Upper lobe of right lung (tissue), 1 donor: Measurements from ENCODE around the gene FGFBP2. TPM values are rescaled to one million over a fixed set of nuclear protein-coding genes. Genes with fewer than 3 reads are reported as not detected.
A peak's percentile ranks its signal among the peaks of the same experiment; 100 is the strongest.

Experiments
- ATAC-seq: fragments of 200-7000 bp; cut with Tn5 transposase; one replicate; pipeline ENCODE4 v1.9.1; 2020; ENCODE audit warnings: mild to moderate bottlenecking, moderate library complexity
- DNase-seq: peaks from one replicate; pipeline ENCODE4 v3.0.0-alpha.2; 2020
- H3K27ac ChIP-seq: fragments of 200-600 bp; one replicate; pipeline ENCODE4 v1.8.0; 2022
- H3K27me3 ChIP-seq: fragments of 200-600 bp; one replicate; pipeline ENCODE4 v1.8.0; 2022; ENCODE audit warnings: mild to moderate bottlenecking
- H3K36me3 ChIP-seq: fragments of 200-600 bp; one replicate; pipeline ENCODE4 v1.8.0; 2022
- H3K4me1 ChIP-seq: fragments of 200-600 bp; one replicate; pipeline ENCODE4 v1.8.0; 2022
- H3K4me3 ChIP-seq: fragments of 200-600 bp; one replicate; pipeline ENCODE4 v1.8.0; 2022; ENCODE audit warnings: mild to moderate bottlenecking
- H3K9me3 ChIP-seq: fragments of 200-600 bp; one replicate; pipeline ENCODE4 v1.8.0; 2022
- CTCF ChIP-seq: fragments of 200-600 bp; IDR thresholded peaks from one replicate; pipeline ENCODE4 v1.8.0; 2022; ENCODE audit warnings: antibody characterized with exemption
- intact Hi-C: fragments of 100-400 bp; cut with DNase I; formaldehyde crosslinking; loops from one replicate; pipeline ENCODE4 v1.11.0; 2022
- total RNA-seq: library from RNA; stranded (reverse); fragmentation: NEBNext Ultra II Directional; extraction: Animal tissue kit (Norgen Biotek cat#: 25700); gene quantifications from one replicate; pipeline ENCODE4 v1.2.1, GENCODE V29; 2021
- donor health status: DM: no; HTN: yes; CAD: no; lungs with severe emphysema.

Gene FGFBP2
- total RNA-seq, 1 donor from 2014 or later, result 5.6 TPM

GRCh38 chr4:16005676-16006075 lies 42.7 kb upstream of the FGFBP2 start:
- ATAC-seq (no peak), DNase-seq (no peak)
- no peak for TF ChIP-seq CTCF
- Histone ChIP-seq H3K27ac (no peak overlapping the region), H3K9me3 (no peaks in the 10 kb centered on the region), H3K27me3 (peaks cover 3% of the 10 kb centered on the region), H3K4me1 (peaks cover 4% of the 10 kb centered on the region), H3K4me3 (no peak overlapping the region), H3K36me3 (no peaks in the 10 kb centered on the region)
- intact Hi-C loops, result no loop called here

- Histone ChIP-seq H3K9me3 (no peaks in the 10 kb centered on the region), H3K27ac (no peak overlapping the region), H3K27me3 (no peaks in the 10 kb centered on the region), H3K4me1 (peaks cover 4% of the 10 kb centered on the region), H3K4me3 (no peak overlapping the region), H3K36me3 (no peaks in the 10 kb centered on the region)
- no peak for DNase-seq
- TF ChIP-seq CTCF, result peak; percentile 85
- ATAC-seq, result peak; percentile 98
- intact Hi-C loops, result no loop called here
Observed at GRCh38 chr4:16001484-16001858, 38.5 kb upstream of the FGFBP2 start.

GRCh38 chr4:16000708-16001483 lies 37.9 kb upstream of the FGFBP2 start:
- Histone ChIP-seq H3K27ac (no peak overlapping the region), H3K9me3 (no peaks in the 10 kb centered on the region), H3K27me3 (peaks cover 2% of the 10 kb centered on the region), H3K4me1 (peaks cover 4% of the 10 kb centered on the region), H3K36me3 (no peaks in the 10 kb centered on the region), H3K4me3 (no peak overlapping the region)
- peak; percentile 9 for ATAC-seq
- intact Hi-C loops, result no loop called here
- DNase-seq, result no peak
- TF ChIP-seq CTCF, result no peak

- no peak overlapping the region for H3K27ac ChIP-seq
- TF ChIP-seq CTCF, result no peak
- no peaks in the 10 kb centered on the region for H3K9me3 ChIP-seq
- H3K27me3 ChIP-seq, result peaks cover 3% of the 10 kb centered on the region
- no peak overlapping the region for H3K4me3 ChIP-seq
- DNase-seq (no peak), ATAC-seq (no peak)
- intact Hi-C loops, result no loop called here
- peaks cover 3% of the 10 kb centered on the region for H3K4me1 ChIP-seq
- H3K36me3 ChIP-seq, result no peaks in the 10 kb centered on the region
Observed at GRCh38 chr4:15996773-15997172, 33.8 kb upstream of the FGFBP2 start.

GRCh38 chr4:15995826-15996225 lies 32.9 kb upstream of the FGFBP2 start:
- H3K4me1 ChIP-seq, result no peaks in the 10 kb centered on the region
- H3K36me3 ChIP-seq, result no peaks in the 10 kb centered on the region
- H3K9me3 ChIP-seq, result no peaks in the 10 kb centered on the region
- no peak for TF ChIP-seq CTCF
- H3K27me3 ChIP-seq, result peaks cover 3% of the 10 kb centered on the region
- DNase-seq, result no peak
- intact Hi-C loops, result no loop called here
- H3K4me3 ChIP-seq, result no peak overlapping the region
- ATAC-seq, result no peak
- H3K27ac ChIP-seq, result no peak overlapping the region

GRCh38 chr4:15992167-15992485 lies 29.2 kb upstream of the FGFBP2 start:
- TF ChIP-seq CTCF, result no peak
- H3K27ac ChIP-seq, result no peak overlapping the region
- H3K4me1 ChIP-seq, result no peaks in the 10 kb centered on the region
- DNase-seq (no peak), ATAC-seq (no peak)
- H3K36me3 ChIP-seq, result no peaks in the 10 kb centered on the region
- intact Hi-C loops, result no loop called here
- peaks cover 7% of the 10 kb centered on the region for H3K27me3 ChIP-seq
- no peaks in the 10 kb centered on the region for H3K9me3 ChIP-seq
- no peak overlapping the region for H3K4me3 ChIP-seq
